Tibial nerve (tissue), 4 donors: Measurements from ENCODE around the gene ELAVL4.

ENCODE experiments used
- EP300 ChIP-seq, 2 donors: sonication (generic); formaldehyde crosslinking; IDR thresholded peaks; one replicate each; pipeline ENCODE4 v1.6.1; 2017; ENCODE audit warnings: antibody characterized with exemption in 2 of 2, mild to moderate bottlenecking in 1 of 2
- POLR2A ChIP-seq, 2 donors: fragments of 450-650 bp; IDR thresholded peaks; one replicate each; pipeline ENCODE4 v1.6.1; 2017; ENCODE audit warnings: antibody characterized with exemption in 2 of 2, mild to moderate bottlenecking in 2 of 2, moderate library complexity in 2 of 2
- TF ChIP-seq, protein P1 (sequence below), 5 experiments: fragments of 200-600 bp in 3 of 5; fragments of 450-650 bp in 2 of 5; sonication (generic) in 3 of 5; IDR thresholded peaks; one replicate each; pipeline ENCODE4 v1.5.1; 2016 to 2019; ENCODE audit warnings: antibody characterized with exemption in 5 of 5, mild to moderate bottlenecking in 3 of 5, moderate library complexity in 2 of 5

DNA sequence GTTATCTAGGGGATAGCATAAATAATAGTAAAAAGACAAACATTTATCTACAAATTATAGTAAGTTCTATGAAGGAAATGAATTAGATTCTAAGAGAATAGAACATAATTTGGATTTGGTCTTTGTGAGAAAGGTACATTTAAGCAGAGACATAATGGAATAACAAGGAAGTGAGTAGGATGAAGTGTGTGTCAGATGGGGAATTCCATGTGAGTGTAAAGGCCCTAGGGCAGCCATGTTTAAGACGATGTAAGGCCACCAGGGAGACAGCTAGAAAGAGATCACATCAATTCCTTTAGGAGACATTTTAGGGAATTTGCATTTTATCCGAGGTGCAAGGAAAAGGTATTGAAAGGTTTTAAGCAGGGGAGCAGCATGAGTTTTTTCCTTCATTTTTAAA, 33.8 kb upstream of the ELAVL4 start:
- TF ChIP-seq, protein P1, sequence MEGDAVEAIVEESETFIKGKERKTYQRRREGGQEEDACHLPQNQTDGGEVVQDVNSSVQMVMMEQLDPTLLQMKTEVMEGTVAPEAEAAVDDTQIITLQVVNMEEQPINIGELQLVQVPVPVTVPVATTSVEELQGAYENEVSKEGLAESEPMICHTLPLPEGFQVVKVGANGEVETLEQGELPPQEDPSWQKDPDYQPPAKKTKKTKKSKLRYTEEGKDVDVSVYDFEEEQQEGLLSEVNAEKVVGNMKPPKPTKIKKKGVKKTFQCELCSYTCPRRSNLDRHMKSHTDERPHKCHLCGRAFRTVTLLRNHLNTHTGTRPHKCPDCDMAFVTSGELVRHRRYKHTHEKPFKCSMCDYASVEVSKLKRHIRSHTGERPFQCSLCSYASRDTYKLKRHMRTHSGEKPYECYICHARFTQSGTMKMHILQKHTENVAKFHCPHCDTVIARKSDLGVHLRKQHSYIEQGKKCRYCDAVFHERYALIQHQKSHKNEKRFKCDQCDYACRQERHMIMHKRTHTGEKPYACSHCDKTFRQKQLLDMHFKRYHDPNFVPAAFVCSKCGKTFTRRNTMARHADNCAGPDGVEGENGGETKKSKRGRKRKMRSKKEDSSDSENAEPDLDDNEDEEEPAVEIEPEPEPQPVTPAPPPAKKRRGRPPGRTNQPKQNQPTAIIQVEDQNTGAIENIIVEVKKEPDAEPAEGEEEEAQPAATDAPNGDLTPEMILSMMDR (IDR thresholded peaks at IDR 0.05), result no peak
- TF ChIP-seq POLR2A (IDR thresholded peaks at IDR 0.05) (no peak), EP300 (IDR thresholded peaks at IDR 0.05) (no peak)
